K562 (cell line): ENCODE data around the gene PTGIR. TPM values are rescaled to one million over a fixed set of nuclear protein-coding genes. Genes with fewer than 3 reads are reported as not detected.

Experiments used
- ATAC-seq: fragments of 200-7000 bp; cut with Tn5 transposase; 3 replicates; pipeline ENCODE4 v1.9.1; 2020; ENCODE audit warnings: moderate library complexity
- BruUV-seq: library from RNA; stranded (reverse); fragments of 400-500 nt; replicated peaks from 2 replicates; lab custom pipeline; 2021; lab: Mats Ljungman, UMichigan
- CTCF ChIA-PET: fragments of 300-600 bp; formaldehyde crosslinking; extraction: SDS; loops from one replicate; lab custom pipeline; 2021; ENCODE audit warnings: low intra/inter-chr PET ratio; lab: Yijun Ruan, JAX
- POLR2A ChIA-PET: fragments of 300-600, 350-650 bp; sonication (Branson Sonifier 250); formaldehyde crosslinking; extraction: SDS; loops from one replicate; lab custom pipeline; 2021; ENCODE audit warnings: antibody characterized with exemption, inconsistent platforms; lab: Yijun Ruan, JAX
- DNase-seq, 4 experiments: peaks; one replicate each; pipeline versions ENCODE4 v3.0.0 to v3.0.0-alpha.2; 2011 to 2018; ENCODE audit warnings: low spot score in 3 of 4, mixed read lengths in 3 of 4; ENCODE audit errors: extremely low read depth in 1 of 4
- FAIRE-seq: peaks from 2 replicates; lab custom pipeline; 2011; peaks lifted over from hg19 to GRCh38; lab: Jason Lieb, UNC
- H2AFZ ChIP-seq: 2 replicates; pipeline ENCODE4 v1.6.0; 2011; ENCODE audit warnings: low read depth, low read length, control low read depth, inconsistent platforms
- H3K27ac ChIP-seq: fragments of 200-600 bp; 3 replicates; pipeline ENCODE4 v1.8.0; 2011; ENCODE audit warnings: low read depth, mild to moderate bottlenecking, control low read depth, inconsistent platforms, low read length, moderate library complexity, mixed read lengths; ENCODE audit errors: extremely low read depth
- H3K27me3 ChIP-seq, 2 experiments: fragments of 300-600 bp in 1 of 2; 2 replicates in 1 of 2; 3 replicates in 1 of 2; pipeline versions ENCODE4 v1.6.0 to v1.8.0; 2011; ENCODE audit warnings: inconsistent platforms in 2 of 2, low read length in 2 of 2, mild to moderate bottlenecking in 1 of 2, mixed read lengths in 1 of 2, moderate library complexity in 1 of 2; ENCODE audit not compliant: control insufficient read depth in 2 of 2, insufficient read depth in 2 of 2
- H3K36me3 ChIP-seq: fragments of 300-600 bp; 3 replicates; pipeline ENCODE4 v1.8.0; 2011; ENCODE audit warnings: mild to moderate bottlenecking, low read length, inconsistent platforms; ENCODE audit not compliant: control insufficient read depth, insufficient read depth
- H3K4me1 ChIP-seq, 2 experiments: fragments of 200-600 bp in 1 of 2; replicated peaks in 1 of 2; 2 replicates in 1 of 2; 3 replicates in 1 of 2; pipeline versions ENCODE4 v1.5.1 to v1.8.0; 2011; ENCODE audit warnings: inconsistent platforms in 2 of 2, low read length in 2 of 2, mild to moderate bottlenecking in 1 of 2, mixed read lengths in 1 of 2, moderate library complexity in 1 of 2; ENCODE audit not compliant: control insufficient read depth in 2 of 2, insufficient read depth in 2 of 2
- H3K4me2 ChIP-seq: 2 replicates; pipeline ENCODE4 v1.6.1; 2011; ENCODE audit warnings: low read length, control low read depth, inconsistent platforms, mixed read lengths; ENCODE audit not compliant: insufficient read depth
- H3K4me3 ChIP-seq: fragments of 200-600 bp; sonication (generic), shearing (Covaris generic); 2 replicates; pipeline ENCODE4 v1.5.1; 2016; ENCODE audit warnings: control low read depth, inconsistent platforms
- H3K79me2 ChIP-seq: fragments of 200-600 bp; 3 replicates; pipeline ENCODE4 v1.8.0; 2011; ENCODE audit warnings: low read length, inconsistent platforms; ENCODE audit not compliant: control insufficient read depth, insufficient read depth
- H3K9ac ChIP-seq, 2 experiments: 2 replicates each; pipeline versions ENCODE4 v1.6.0 to v1.6.1; 2011; ENCODE audit warnings: low read depth in 2 of 2, low read length in 2 of 2, control low read depth in 1 of 2, inconsistent platforms in 1 of 2, mild to moderate bottlenecking in 1 of 2, mixed read lengths in 1 of 2; ENCODE audit not compliant: insufficient read depth in 1 of 2
- H3K9me1 ChIP-seq: one replicate; pipeline ENCODE4 v1.6.0; 2011; ENCODE audit warnings: inconsistent platforms, mild to moderate bottlenecking, low read length, moderate library complexity; ENCODE audit not compliant: control insufficient read depth, insufficient read depth
- H3K9me3 ChIP-seq: replicated peaks from 2 replicates; pipeline ENCODE4 v1.5.1; 2011; ENCODE audit warnings: low read depth, low read length, inconsistent platforms; ENCODE audit not compliant: control insufficient read depth, insufficient read depth
- H4K20me1 ChIP-seq: replicated peaks from 2 replicates; pipeline ENCODE4 v1.6.1; 2011; ENCODE audit warnings: low read length, inconsistent platforms, mixed read lengths; ENCODE audit not compliant: control insufficient read depth, insufficient read depth
- ATF1 ChIP-seq, 2 experiments: fragments of 450-650 bp in 1 of 2; IDR thresholded peaks; 2 replicates each; pipeline ENCODE4 v1.6.1; 2016; ENCODE audit warnings: missing compliant biosample characterization in 1 of 2, missing genetic modification characterization in 1 of 2
- ATF3 ChIP-seq, 2 experiments: fragments of 450-650 bp in 1 of 2; sonication (generic) in 1 of 2; formaldehyde crosslinking in 1 of 2; IDR thresholded peaks in 1 of 2; conservative IDR thresholded peaks in 1 of 2; 2 replicates each; pipeline versions ENCODE4 v1.6.1 to v1.8.1; 2016 to 2023; ENCODE audit warnings: mild to moderate bottlenecking in 2 of 2, moderate library complexity in 2 of 2, inconsistent platforms in 1 of 2, missing genetic modification reagents in 1 of 2
- BRD9 ChIP-seq: fragments of 450-650 bp; IDR thresholded peaks from 2 replicates; pipeline ENCODE4 v1.6.1; 2018; ENCODE audit warnings: low read depth; ENCODE audit not compliant: partially characterized antibody
- CCAR2 ChIP-seq: fragments of 200-400 bp; formaldehyde crosslinking; IDR thresholded peaks from 2 replicates; pipeline ENCODE4 v1.6.1; 2017; ENCODE audit warnings: mild to moderate bottlenecking, low read depth, low read length
- CREB1 ChIP-seq, 2 experiments: sonication (generic) in 1 of 2; formaldehyde crosslinking in 1 of 2; IDR thresholded peaks; 2 replicates each; pipeline versions ENCODE4 v1.6.1 to v1.8.0; 2012 to 2022; ENCODE audit warnings: inconsistent platforms in 1 of 2, mild to moderate bottlenecking in 1 of 2, missing genetic modification reagents in 1 of 2, moderate library complexity in 1 of 2
- ESRRA ChIP-seq: fragments of 450-650 bp; IDR thresholded peaks from 2 replicates; pipeline ENCODE4 v1.6.1; 2014; ENCODE audit warnings: low read depth, mild to moderate bottlenecking, moderate library complexity, borderline replicate concordance
- GATAD2A ChIP-seq: fragments of 450-650 bp; IDR thresholded peaks from 2 replicates; pipeline ENCODE4 v1.6.1; 2017
- HMGXB4 ChIP-seq: sonication (generic); formaldehyde crosslinking; IDR thresholded peaks from 2 replicates; pipeline ENCODE4 v1.8.1; 2023; ENCODE audit warnings: mild to moderate bottlenecking, missing genetic modification reagents
- MAFF ChIP-seq: IDR thresholded peaks from 2 replicates; pipeline ENCODE4 v1.6.1; 2012; ENCODE audit warnings: low read length, improper control_type of control experiment
- MYBL2 ChIP-seq, 2 experiments: fragments of 450-650 bp in 1 of 2; sonication (generic) in 1 of 2; formaldehyde crosslinking in 1 of 2; IDR thresholded peaks; 2 replicates each; pipeline versions ENCODE4 v1.6.1 to v1.8.1; 2017 to 2022; ENCODE audit warnings: borderline replicate concordance in 1 of 2, inconsistent platforms in 1 of 2, low read depth in 1 of 2, mild to moderate bottlenecking in 1 of 2, missing genetic modification reagents in 1 of 2, moderate library complexity in 1 of 2
- NFATC3 ChIP-seq: fragments of 450-650 bp; IDR thresholded peaks from 2 replicates; pipeline ENCODE4 v1.6.1; 2017; ENCODE audit warnings: mild to moderate bottlenecking
- NONO ChIP-seq, 2 experiments: fragments of 200-400 bp in 1 of 2; fragments of 450-650 bp in 1 of 2; formaldehyde crosslinking in 1 of 2; IDR thresholded peaks; 2 replicates each; pipeline ENCODE4 v1.6.1; 2017; ENCODE audit warnings: low read depth in 2 of 2, mild to moderate bottlenecking in 2 of 2, moderate library complexity in 2 of 2, low read length in 1 of 2
- NR1H2 ChIP-seq: sonication (generic); formaldehyde crosslinking; IDR thresholded peaks from 2 replicates; pipeline ENCODE4 v1.4.0; 2020; ENCODE audit warnings: mild to moderate bottlenecking, missing genetic modification reagents
- POLR2AphosphoS2 ChIP-seq: IDR thresholded peaks from 2 replicates; pipeline ENCODE4 v1.6.1; 2012; ENCODE audit warnings: low read length, improper control_type of control experiment
- PURB ChIP-seq: sonication (generic); formaldehyde crosslinking; IDR thresholded peaks from 2 replicates; pipeline ENCODE4 v1.9.0; 2021; ENCODE audit warnings: low read depth, mild to moderate bottlenecking, missing genetic modification reagents
- RCOR1 ChIP-seq, 2 experiments: IDR thresholded peaks; 2 replicates each; pipeline ENCODE4 v1.6.1; 2012; ENCODE audit warnings: low read depth in 2 of 2, low read length in 2 of 2, borderline replicate concordance in 1 of 2, improper control_type of control experiment in 1 of 2
- RFX1 ChIP-seq: fragments of 450-650 bp; IDR thresholded peaks from 2 replicates; pipeline ENCODE4 v1.6.1; 2016; ENCODE audit warnings: mild to moderate bottlenecking, moderate library complexity
- SMAD1 ChIP-seq: fragments of 150-350 bp; IDR thresholded peaks from 2 replicates; pipeline ENCODE4 v1.6.1; 2014; ENCODE audit warnings: low read length, low read depth; ENCODE audit not compliant: partially characterized antibody
- ZNF395 ChIP-seq: fragments of 200-800 bp; sonication (Bioruptor generic); IDR thresholded peaks from 2 replicates; pipeline ENCODE4 v1.6.1; 2017; ENCODE audit warnings: missing genetic modification characterization, missing compliant biosample characterization
- ZNF75A ChIP-seq: fragments of 450-650 bp; formaldehyde crosslinking; IDR thresholded peaks from 2 replicates; pipeline ENCODE4 v1.4.0; 2020; ENCODE audit warnings: mild to moderate bottlenecking
- WGBS: fragments of 100-300 bp; shearing (Covaris generic); methylation state at CpG from one replicate; pipeline ENCODE4 v1.1.6; 2016; ENCODE audit warnings: low coverage, mixed read lengths; ENCODE audit not compliant: insufficient coverage; ENCODE audit errors: missing lambda C conversion rate; 5-methylcytosine and 5-hydroxymethylcytosine counted together
- in situ Hi-C: fragments of 300-500 bp; cut with MboI; formaldehyde crosslinking; loops from 4 replicates; pipeline ENCODE4 v1.15.0; 2018; ENCODE audit warnings: inconsistent platforms, mixed read lengths
- intact Hi-C: fragments of 100-400 bp; cut with micrococcal nuclease; formaldehyde crosslinking; loops from 2 replicates; pipeline ENCODE4 v1.14.2; 2022
- polyA plus RNA-seq, 8 experiments: library from polyadenylated mRNA; depleted of rRNA in 4 of 8; stranded (reverse) in 5 of 8; unstranded in 3 of 8; fragments of >200 nt; fragmentation: Nextera tagmentation in 2 of 8; fragmentation: Illumina TruSeq in 1 of 8; extraction: Ambion mirVana in 2 of 8; extraction: Trizol in 1 of 8; gene quantifications; 2 replicates each; pipeline versions ENCODE4 v1.2.1 to v1.2.3, GENCODE V29; 2011 to 2014; ENCODE audit warnings: inconsistent platforms in 1 of 8, missing spikeins in 1 of 8
- total RNA-seq, 7 experiments: library from RNA; depleted of rRNA in 6 of 7; stranded (reverse); fragments of >200 nt in 6 of 7; fragmentation: Illumina TruSeq in 2 of 7; extraction: Trizol in 2 of 7; gene quantifications; 2 replicates each; pipeline versions ENCODE4 v1.2.1 to v1.2.3, GENCODE V29; 2011 to 2021; ENCODE audit warnings: low replicate concordance in 1 of 7

Gene PTGIR
- total and polyA plus RNA-seq, 9 of the 15 experiments (the other 6 are each of a cell fraction or from before 2014, with no cell fraction given) = 0.11 to 3.4 (median 1.1) TPM; not detected in 1

GRCh38 chr19:46646402-46646801 lies 21.5 kb upstream of the PTGIR start:
- 20% methylated on average over 3 of the region's 3 CpGs for WGBS
- BruUV-seq = no TSS peak
- no peaks in the 10 kb centered on the region for H3K27me3 ChIP-seq
- DNase-seq = peak in 1 of 4 experiments; percentile 35
- no peak overlapping the region for H2AFZ ChIP-seq
- FAIRE-seq = no peak
- H3K9me1 ChIP-seq = no peaks in the 10 kb centered on the region
- ChIA-PET POLR2A (no interaction called here), CTCF (no interaction called here)
- H3K4me2 ChIP-seq = no peak overlapping the region
- no peaks in the 10 kb centered on the region for H3K9me3 ChIP-seq
- no peak overlapping the region for H3K9ac ChIP-seq
- peaks cover 0 to 4% of the 10 kb centered on the region in 2 experiments; a peak in 3 of 5 replicates for H3K4me1 ChIP-seq
- H3K79me2 ChIP-seq = no peaks in the 10 kb centered on the region
- in situ Hi-C loops (no loop called here), intact Hi-C loops (no loop called here)
- ATAC-seq = no peak
- H3K36me3 ChIP-seq = no peaks in the 10 kb centered on the region
- no peak overlapping the region for H3K4me3 ChIP-seq
- H3K27ac ChIP-seq = no peak overlapping the region
- no peaks in the 10 kb centered on the region for H4K20me1 ChIP-seq
- no peak for TF ChIP-seq CCAR2
- TF ChIP-seq MYBL2 (IDR thresholded peaks at IDR 0.05; ENCODE audit: low read depth) = no peak
- TF ChIP-seq MYBL2 (CRISPR knock-in tag; IDR thresholded peaks at IDR 0.05; ENCODE audit: borderline replicate concordance) = no peak
- TF ChIP-seq NFATC3 = no peak
- no peak for TF ChIP-seq HMGXB4 (CRISPR knock-in tag)
- no peak for TF ChIP-seq CREB1 (IDR thresholded peaks at IDR 0.05)
- no peak for TF ChIP-seq CREB1 (CRISPR knock-in tag; IDR thresholded peaks at IDR 0.05)
- TF ChIP-seq NONO (IDR thresholded peaks at IDR 0.05; ENCODE audit: low read depth in 2 of 2, low read length in 1 of 2) = no peak
- TF ChIP-seq ZNF75A (CRISPR knock-in tag) = no peak
- TF ChIP-seq POLR2AphosphoS2 = no peak
- no peak for TF ChIP-seq GATAD2A
- TF ChIP-seq RCOR1 (IDR thresholded peaks at IDR 0.05; ENCODE audit: borderline replicate concordance in 1 of 2, low read depth in 2 of 2, low read length in 2 of 2) = no peak
- no peak for TF ChIP-seq SMAD1
- TF ChIP-seq PURB (CRISPR knock-in tag) = no peak
- no peak for TF ChIP-seq BRD9
- no peak for TF ChIP-seq RFX1
- TF ChIP-seq ATF3 (IDR thresholded peaks at IDR 0.05) = peak; percentile 76
- TF ChIP-seq ATF3 (CRISPR knock-in tag; conservative IDR thresholded peaks at IDR 0.05) = no peak
- TF ChIP-seq ESRRA = no peak
- TF ChIP-seq ZNF395 (CRISPR knock-in tag) = no peak
- no peak for TF ChIP-seq NR1H2 (CRISPR knock-in tag)
- TF ChIP-seq MAFF = no peak
- no peak for TF ChIP-seq ATF1 (CRISPR knock-in tag; IDR thresholded peaks at IDR 0.05)
- TF ChIP-seq ATF1 (tag; IDR thresholded peaks at IDR 0.05) = no peak
